ENCODE data around the gene RNF13.

GRCh38 chr3:149975919-149976318 is 162.9 kb downstream of the RNF13 start:
- TF ChIP-seq, protein P1, sequence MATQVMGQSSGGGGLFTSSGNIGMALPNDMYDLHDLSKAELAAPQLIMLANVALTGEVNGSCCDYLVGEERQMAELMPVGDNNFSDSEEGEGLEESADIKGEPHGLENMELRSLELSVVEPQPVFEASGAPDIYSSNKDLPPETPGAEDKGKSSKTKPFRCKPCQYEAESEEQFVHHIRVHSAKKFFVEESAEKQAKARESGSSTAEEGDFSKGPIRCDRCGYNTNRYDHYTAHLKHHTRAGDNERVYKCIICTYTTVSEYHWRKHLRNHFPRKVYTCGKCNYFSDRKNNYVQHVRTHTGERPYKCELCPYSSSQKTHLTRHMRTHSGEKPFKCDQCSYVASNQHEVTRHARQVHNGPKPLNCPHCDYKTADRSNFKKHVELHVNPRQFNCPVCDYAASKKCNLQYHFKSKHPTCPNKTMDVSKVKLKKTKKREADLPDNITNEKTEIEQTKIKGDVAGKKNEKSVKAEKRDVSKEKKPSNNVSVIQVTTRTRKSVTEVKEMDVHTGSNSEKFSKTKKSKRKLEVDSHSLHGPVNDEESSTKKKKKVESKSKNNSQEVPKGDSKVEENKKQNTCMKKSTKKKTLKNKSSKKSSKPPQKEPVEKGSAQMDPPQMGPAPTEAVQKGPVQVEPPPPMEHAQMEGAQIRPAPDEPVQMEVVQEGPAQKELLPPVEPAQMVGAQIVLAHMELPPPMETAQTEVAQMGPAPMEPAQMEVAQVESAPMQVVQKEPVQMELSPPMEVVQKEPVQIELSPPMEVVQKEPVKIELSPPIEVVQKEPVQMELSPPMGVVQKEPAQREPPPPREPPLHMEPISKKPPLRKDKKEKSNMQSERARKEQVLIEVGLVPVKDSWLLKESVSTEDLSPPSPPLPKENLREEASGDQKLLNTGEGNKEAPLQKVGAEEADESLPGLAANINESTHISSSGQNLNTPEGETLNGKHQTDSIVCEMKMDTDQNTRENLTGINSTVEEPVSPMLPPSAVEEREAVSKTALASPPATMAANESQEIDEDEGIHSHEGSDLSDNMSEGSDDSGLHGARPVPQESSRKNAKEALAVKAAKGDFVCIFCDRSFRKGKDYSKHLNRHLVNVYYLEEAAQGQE (IDR thresholded peaks at IDR 0.05; ENCODE audit: low read depth) = no peak
- TF ChIP-seq TAF1 (IDR thresholded peaks at IDR 0.05; ENCODE audit: low read depth) (no peak), CREB1 (IDR thresholded peaks at IDR 0.05; ENCODE audit: low read depth) (no peak), RAD21 (IDR thresholded peaks at IDR 0.05; ENCODE audit: low read depth) (no peak), EGR1 (IDR thresholded peaks at IDR 0.05) (no peak), FOXM1 (IDR thresholded peaks at IDR 0.05; ENCODE audit: borderline replicate concordance, low read depth) (no peak), EP300 (IDR thresholded peaks at IDR 0.05; ENCODE audit: borderline replicate concordance) (no peak), YY1 (IDR thresholded peaks at IDR 0.05; ENCODE audit: low read depth) (no peak), ZBTB7A (IDR thresholded peaks at IDR 0.05; ENCODE audit: low read depth) (no peak), CEBPB (IDR thresholded peaks at IDR 0.05) (no peak), NFIC (IDR thresholded peaks at IDR 0.05) (no peak), TCF12 (IDR thresholded peaks at IDR 0.05; ENCODE audit: low read depth) (no peak)
- TF ChIP-seq, protein P2, sequence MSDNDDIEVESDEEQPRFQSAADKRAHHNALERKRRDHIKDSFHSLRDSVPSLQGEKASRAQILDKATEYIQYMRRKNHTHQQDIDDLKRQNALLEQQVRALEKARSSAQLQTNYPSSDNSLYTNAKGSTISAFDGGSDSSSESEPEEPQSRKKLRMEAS (IDR thresholded peaks at IDR 0.05) = no peak
